ENCODE data around the gene MTRR.

Gene MTRR

GRCh38 chr5:7837403-7837802, 31.5 kb upstream of the MTRR start:
- Histone ChIP-seq H3K4me3 (ENCODE audit: low read length) (no peak overlapping the region), H3K36me3 (replicated peaks; ENCODE audit: low read depth, low read length) (no peaks in the 10 kb centered on the region), H3K4me1 (ENCODE audit: low read length) (no peaks in the 10 kb centered on the region), H2AFZ (ENCODE audit: low read depth, low read length) (no peak overlapping the region), H4K20me1 (ENCODE audit: insufficient read depth, low read length) (no peaks in the 10 kb centered on the region), H3K27me3 (ENCODE audit: low read depth, low read length) (no peaks in the 10 kb centered on the region), H3K9ac (ENCODE audit: low read length) (no peak overlapping the region), H3K27ac (ENCODE audit: low read length) (no peak overlapping the region), H3K79me2 (ENCODE audit: low read length) (no peaks in the 10 kb centered on the region), H3K9me3 (ENCODE audit: insufficient read depth, low read length) (no peaks in the 10 kb centered on the region), H3K4me2 (ENCODE audit: low read length) (no peak overlapping the region)
- TF ChIP-seq EZH2phosphoT487 (IDR thresholded peaks at IDR 0.05; ENCODE audit: low read depth), result no peak
- no peak for TF ChIP-seq CTCF (IDR thresholded peaks at IDR 0.05; ENCODE audit: low read depth, low read length)

GRCh38 chr5:7842531-7842930, 26.4 kb upstream of the MTRR start:
- H3K27ac ChIP-seq (ENCODE audit: low read length), result no peak overlapping the region
- no peaks in the 10 kb centered on the region for H3K27me3 ChIP-seq (ENCODE audit: low read depth, low read length)
- H3K9ac ChIP-seq (ENCODE audit: low read length), result no peak overlapping the region
- TF ChIP-seq CTCF (IDR thresholded peaks at IDR 0.05; ENCODE audit: low read depth, low read length) (no peak), EZH2phosphoT487 (IDR thresholded peaks at IDR 0.05; ENCODE audit: low read depth) (no peak)
- no peak overlapping the region for H3K4me3 ChIP-seq (ENCODE audit: low read length)
- H4K20me1 ChIP-seq (ENCODE audit: insufficient read depth, low read length), result no peaks in the 10 kb centered on the region
- H3K4me2 ChIP-seq (ENCODE audit: low read length), result no peak overlapping the region
- H3K79me2 ChIP-seq (ENCODE audit: low read length), result no peaks in the 10 kb centered on the region
- peaks cover 3% of the 10 kb centered on the region; the same call in 1 of the 2 replicates for H3K4me1 ChIP-seq (ENCODE audit: low read length)
- H3K36me3 ChIP-seq (replicated peaks; ENCODE audit: low read depth, low read length), result no peaks in the 10 kb centered on the region
- no peaks in the 10 kb centered on the region for H3K9me3 ChIP-seq (ENCODE audit: insufficient read depth, low read length)
- H2AFZ ChIP-seq (ENCODE audit: low read depth, low read length), result no peak overlapping the region

GRCh38 chr5:7844901-7845300, 24.0 kb upstream of the MTRR start:
- no peaks in the 10 kb centered on the region for H3K79me2 ChIP-seq (ENCODE audit: low read length)
- no peaks in the 10 kb centered on the region for H3K36me3 ChIP-seq (replicated peaks; ENCODE audit: low read depth, low read length)
- H3K9me3 ChIP-seq (ENCODE audit: insufficient read depth, low read length), result no peaks in the 10 kb centered on the region
- H3K9ac ChIP-seq (ENCODE audit: low read length), result no peak overlapping the region
- no peak overlapping the region for H2AFZ ChIP-seq (ENCODE audit: low read depth, low read length)
- no peak overlapping the region for H3K4me2 ChIP-seq (ENCODE audit: low read length)
- no peak overlapping the region for H3K27ac ChIP-seq (ENCODE audit: low read length)
- TF ChIP-seq CTCF (IDR thresholded peaks at IDR 0.05; ENCODE audit: low read depth, low read length), result no peak
- TF ChIP-seq EZH2phosphoT487 (IDR thresholded peaks at IDR 0.05; ENCODE audit: low read depth), result no peak
- no peaks in the 10 kb centered on the region for H4K20me1 ChIP-seq (ENCODE audit: insufficient read depth, low read length)
- H3K27me3 ChIP-seq (ENCODE audit: low read depth, low read length), result no peaks in the 10 kb centered on the region
- peaks cover 3% of the 10 kb centered on the region; the same call in 1 of the 2 replicates for H3K4me1 ChIP-seq (ENCODE audit: low read length)
- H3K4me3 ChIP-seq (ENCODE audit: low read length), result no peak overlapping the region

GRCh38 chr5:7845557-7845956, 23.4 kb upstream of the MTRR start:
- H3K27ac ChIP-seq (ENCODE audit: low read length), result no peak overlapping the region
- H2AFZ ChIP-seq (ENCODE audit: low read depth, low read length), result no peak overlapping the region
- no peak overlapping the region for H3K4me3 ChIP-seq (ENCODE audit: low read length)
- no peaks in the 10 kb centered on the region for H4K20me1 ChIP-seq (ENCODE audit: insufficient read depth, low read length)
- H3K4me1 ChIP-seq (ENCODE audit: low read length), result peaks cover 3% of the 10 kb centered on the region; the same call in 1 of the 2 replicates
- H3K27me3 ChIP-seq (ENCODE audit: low read depth, low read length), result no peaks in the 10 kb centered on the region
- TF ChIP-seq EZH2phosphoT487 (IDR thresholded peaks at IDR 0.05; ENCODE audit: low read depth) (no peak), CTCF (IDR thresholded peaks at IDR 0.05; ENCODE audit: low read depth, low read length) (no peak)
- H3K79me2 ChIP-seq (ENCODE audit: low read length), result no peaks in the 10 kb centered on the region
- no peak overlapping the region for H3K9ac ChIP-seq (ENCODE audit: low read length)
- H3K4me2 ChIP-seq (ENCODE audit: low read length), result no peak overlapping the region
- H3K36me3 ChIP-seq (replicated peaks; ENCODE audit: low read depth, low read length), result no peaks in the 10 kb centered on the region
- H3K9me3 ChIP-seq (ENCODE audit: insufficient read depth, low read length), result no peaks in the 10 kb centered on the region

All from OCI-LY3 (cell line).